Mucosa of descending colon (tissue), 3 donors: ENCODE data around the gene LRRC4B. TPM values are rescaled to one million over a fixed set of nuclear protein-coding genes. Genes with fewer than 3 reads are reported as not detected.
"Not testable (repeated sequence)": the region's sequence is repeated elsewhere in the genome, so short reads cannot be mapped to it uniquely, and the experiment has no call there.

Experiments used
- ATAC-seq: fragments of 200-7000 bp; cut with Tn5 transposase; one replicate; pipeline ENCODE4 v1.9.1; 2020; ENCODE audit warnings: mild to moderate bottlenecking, moderate library complexity
- DNase-seq, 3 donors: peaks; one replicate each; pipeline ENCODE4 v3.0.0-alpha.2; 2020
- H3K36me3 ChIP-seq: fragments of 200-600 bp; one replicate; pipeline ENCODE4 v1.8.0; 2021; ENCODE audit warnings: low read depth, mild to moderate bottlenecking
- H3K4me1 ChIP-seq: fragments of 200-600 bp; one replicate; pipeline ENCODE4 v1.8.0; 2021; ENCODE audit warnings: low read depth, mild to moderate bottlenecking
- H3K4me3 ChIP-seq: fragments of 200-600 bp; one replicate; pipeline ENCODE4 v1.8.0; 2021; ENCODE audit warnings: mild to moderate bottlenecking
- H3K9me3 ChIP-seq: fragments of 200-600 bp; one replicate; pipeline ENCODE4 v1.8.0; 2021; ENCODE audit warnings: mild to moderate bottlenecking
- CTCF ChIP-seq: fragments of 200-600 bp; IDR thresholded peaks from one replicate; pipeline ENCODE4 v1.8.0; 2022; ENCODE audit warnings: antibody characterized with exemption, mild to moderate bottlenecking
- intact Hi-C, 2 donors: fragments of 100-400 bp; cut with DNase I in 1 of 2; cut with micrococcal nuclease in 1 of 2; formaldehyde crosslinking; loops; one replicate each; pipeline versions ENCODE4 v1.11.0 to v1.11.1; 2022; cut with DNase I, micrococcal nuclease
- total RNA-seq, 3 donors: library from RNA; stranded (reverse); fragmentation: NEBNext Ultra II Directional in 2 of 3; extraction: Animal tissue kit (Norgen Biotek cat#: 25700) in 2 of 3; gene quantifications; one replicate each; pipeline versions ENCODE4 v1.2.1 to v1.2.4, GENCODE V29; 2021 to 2023
- donor health status: DM: no; HTN: no; CAD: no; lungs with moderate emphysema.
- donor health status: DM: no; HTN: no; CAD: no.
- donor health status: DM: no; HTN: yes; CAD: no.

LRRC4B gene
- total RNA-seq, 3 donors from 2014 or later, result 0.52 to 4.8 (median 1.3) TPM

- H3K4me1 ChIP-seq, result no peaks in the 10 kb centered on the region
- TF ChIP-seq CTCF, result no peak
- H3K36me3 ChIP-seq, result no peaks in the 10 kb centered on the region
- ATAC-seq (no peak), DNase-seq (no peak)
- H3K9me3 ChIP-seq, result no peaks in the 10 kb centered on the region
- no peak overlapping the region for H3K4me3 ChIP-seq
- intact Hi-C loops, result no loop called here
Observed at GRCh38 chr19:50580970-50581634, 12.9 kb upstream of the LRRC4B start.

- H3K4me1 ChIP-seq, result no peaks in the 10 kb centered on the region
- DNase-seq (no peak), ATAC-seq (no peak)
- no peak overlapping the region for H3K4me3 ChIP-seq
- H3K36me3 ChIP-seq, result no peaks in the 10 kb centered on the region
- intact Hi-C loops, result no loop called here
- no peak for TF ChIP-seq CTCF
- H3K9me3 ChIP-seq, result no peaks in the 10 kb centered on the region
Observed at GRCh38 chr19:50580240-50580639, 12.0 kb upstream of the LRRC4B start.

- DNase-seq, H3K4me3 ChIP-seq, ATAC-seq, H3K36me3 ChIP-seq, H3K9me3 ChIP-seq, intact Hi-C loops, H3K4me1 ChIP-seq: not testable (repeated sequence)
Observed at GRCh38 chr19:50576769-50577168, 8.5 kb upstream of the LRRC4B start.

- ATAC-seq, result no peak
- Histone ChIP-seq H3K36me3 (no peaks in the 10 kb centered on the region), H3K4me1 (no peaks in the 10 kb centered on the region), H3K9me3 (no peaks in the 10 kb centered on the region), H3K4me3 (no peak overlapping the region)
- intact Hi-C loops, result no loop called here
- no peak for TF ChIP-seq CTCF
- DNase-seq, result no peak
Observed at GRCh38 chr19:50573741-50574461, 5.7 kb upstream of the LRRC4B start.

- no peaks in the 10 kb centered on the region for H3K9me3 ChIP-seq
- H3K4me3 ChIP-seq, result no peak overlapping the region
- H3K36me3 ChIP-seq, result no peaks in the 10 kb centered on the region
- intact Hi-C loops, result no loop called here
- ATAC-seq (no peak), DNase-seq (no peak)
- TF ChIP-seq CTCF, result no peak
- H3K4me1 ChIP-seq, result no peaks in the 10 kb centered on the region
Observed at GRCh38 chr19:50570997-50571396, 2.8 kb upstream of the LRRC4B start.

- ATAC-seq, result no peak
- H3K9me3 ChIP-seq, result no peaks in the 10 kb centered on the region
Observed at GRCh38 chr19:50569938-50570540, 1.8 kb upstream of the LRRC4B start.

More at GRCh38 chr19:50569938-50570540, 1.8 kb upstream of the LRRC4B start:
- Histone ChIP-seq H3K36me3 (no peaks in the 10 kb centered on the region), H3K4me3 (no peak overlapping the region), H3K4me1 (no peaks in the 10 kb centered on the region)
- intact Hi-C loops, result no loop called here
- no peak for TF ChIP-seq CTCF
- no peak for DNase-seq
